ENCODE measurements around the gene PCNP. TPM values are rescaled to one million over a fixed set of nuclear protein-coding genes. Genes with fewer than 3 reads are reported as not detected.

Gene PCNP
- polyA plus RNA-seq, 1 donor (not counting 4 experiments of a cell fraction or from before 2014, with no cell fraction given) = 97.8 TPM

GRCh38 chr3:101634591-101635196 lies 60.7 kb downstream of the PCNP start:
- Histone ChIP-seq H3K27ac (ENCODE audit: control insufficient read depth, insufficient read depth, low read length) (no peak overlapping the region), H3K27me3 (ENCODE audit: control insufficient read depth, extremely low read depth, insufficient read depth, low read length) (no peaks in the 10 kb centered on the region), H2AFZ (ENCODE audit: control insufficient read depth, low read length) (no peak overlapping the region), H3K9me3 (ENCODE audit: control insufficient read depth, low read depth, low read length) (no peaks in the 10 kb centered on the region), H3K9ac (ENCODE audit: control insufficient read depth, extremely low read depth, insufficient read depth, low read length) (no peak overlapping the region), H3K9me1 (ENCODE audit: control insufficient read depth, extremely low read depth, insufficient read depth, low read length) (no peaks in the 10 kb centered on the region), H4K20me1 (ENCODE audit: control insufficient read depth, extremely low read depth, insufficient read depth, low read length) (no peaks in the 10 kb centered on the region), H3K4me1 (ENCODE audit: control insufficient read depth, extremely low read depth, insufficient read depth, low read length) (no peaks in the 10 kb centered on the region), H3K79me2 (ENCODE audit: control insufficient read depth, insufficient read depth, low read length) (no peaks in the 10 kb centered on the region), H3K36me3 (ENCODE audit: control insufficient read depth in 2 of 2, extremely low read depth in 1 of 2, insufficient read depth in 2 of 2, low read length in 2 of 2) (no peaks in the 10 kb centered on the region), H3K4me2 (ENCODE audit: control insufficient read depth, extremely low read depth, insufficient read depth, low read depth, low read length) (no peak overlapping the region), H3K4me3 (ENCODE audit: control insufficient read depth in 2 of 3, extremely low read depth in 1 of 3, insufficient read depth in 2 of 3, low read depth in 1 of 3, low read length in 3 of 3) (no peak overlapping the region)
- dilution Hi-C loops (cut with MboI; ENCODE audit: extremely low pct_ligation_motif_present, low sequenced_read_pairs) = no loop called here
- FAIRE-seq = no peak
- TF ChIP-seq CTCF (optimal IDR thresholded peaks at IDR 0.05 in 1 of 3, IDR thresholded peaks at IDR 0.05 in 1 of 3, conservative IDR thresholded peaks at IDR 0.05 in 1 of 3; ENCODE audit: extremely low read depth in 1 of 3, insufficient read depth in 2 of 3, low read length in 3 of 3) (no peak), EZH2 (IDR thresholded peaks at IDR 0.05; ENCODE audit: low read length) (no peak)
- DNase-seq (ENCODE audit: low read depth, low spot score) = no peak

DNA sequence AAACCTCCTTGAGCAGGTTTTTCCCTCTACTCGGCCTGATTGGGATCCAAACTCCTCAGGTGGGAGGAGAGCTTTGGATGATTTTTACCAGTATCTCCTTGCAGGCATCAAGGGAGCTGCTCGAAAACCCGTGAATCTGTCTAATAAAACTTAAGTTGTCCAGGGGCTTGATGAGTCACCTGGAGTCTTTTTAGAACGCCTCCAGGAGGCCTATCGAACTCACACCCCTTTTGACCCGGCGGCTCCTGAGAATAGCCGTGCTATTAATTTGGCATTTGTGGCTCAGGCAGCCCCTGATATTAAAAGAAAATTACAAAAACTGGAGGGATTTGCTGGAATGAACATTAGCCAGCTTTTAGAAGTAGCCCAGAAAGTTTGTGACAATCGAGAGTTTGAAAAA lies 61.4 kb downstream of the PCNP start:
- dilution Hi-C loops (cut with MboI; ENCODE audit: extremely low pct_ligation_motif_present, low sequenced_read_pairs) = no loop called here
- H3K36me3 ChIP-seq (ENCODE audit: control insufficient read depth in 2 of 2, extremely low read depth in 1 of 2, insufficient read depth in 2 of 2, low read length in 2 of 2) = no peaks in the 10 kb centered on the region
- H3K9me3 ChIP-seq (ENCODE audit: control insufficient read depth, low read depth, low read length) = no peaks in the 10 kb centered on the region
- no peaks in the 10 kb centered on the region for H4K20me1 ChIP-seq (ENCODE audit: control insufficient read depth, extremely low read depth, insufficient read depth, low read length)
- H3K27me3 ChIP-seq (ENCODE audit: control insufficient read depth, extremely low read depth, insufficient read depth, low read length) = no peaks in the 10 kb centered on the region
- H3K27ac ChIP-seq (ENCODE audit: control insufficient read depth, insufficient read depth, low read length) = no peak overlapping the region
- DNase-seq (ENCODE audit: low read depth, low spot score) (no peak), FAIRE-seq (no peak)
- no peak for TF ChIP-seq EZH2 (IDR thresholded peaks at IDR 0.05; ENCODE audit: low read length)
- TF ChIP-seq CTCF (optimal IDR thresholded peaks at IDR 0.05 in 1 of 3, IDR thresholded peaks at IDR 0.05 in 1 of 3, conservative IDR thresholded peaks at IDR 0.05 in 1 of 3; ENCODE audit: extremely low read depth in 1 of 3, insufficient read depth in 2 of 3, low read length in 3 of 3) = no peak
- H3K9ac ChIP-seq (ENCODE audit: control insufficient read depth, extremely low read depth, insufficient read depth, low read length) = no peak overlapping the region
- no peaks in the 10 kb centered on the region for H3K79me2 ChIP-seq (ENCODE audit: control insufficient read depth, insufficient read depth, low read length)
- no peak overlapping the region for H3K4me2 ChIP-seq (ENCODE audit: control insufficient read depth, extremely low read depth, insufficient read depth, low read depth, low read length)
- no peaks in the 10 kb centered on the region for H3K9me1 ChIP-seq (ENCODE audit: control insufficient read depth, extremely low read depth, insufficient read depth, low read length)
- no peaks in the 10 kb centered on the region for H3K4me1 ChIP-seq (ENCODE audit: control insufficient read depth, extremely low read depth, insufficient read depth, low read length)
- H3K4me3 ChIP-seq (ENCODE audit: control insufficient read depth in 2 of 3, extremely low read depth in 1 of 3, insufficient read depth in 2 of 3, low read depth in 1 of 3, low read length in 3 of 3) = no peak overlapping the region
- H2AFZ ChIP-seq (ENCODE audit: control insufficient read depth, low read length) = no peak overlapping the region

Data from keratinocyte (primary cell).